ENCODE data around the gene PRRT3. TPM values are rescaled to one million over a fixed set of nuclear protein-coding genes. Genes with fewer than 3 reads are reported as not detected.

Gene PRRT3
- total and polyA plus RNA-seq, 2 of the 13 experiments (the other 11 are each of a cell fraction or from before 2014, with no cell fraction given): 0.22 to 0.44 TPM

DNA sequence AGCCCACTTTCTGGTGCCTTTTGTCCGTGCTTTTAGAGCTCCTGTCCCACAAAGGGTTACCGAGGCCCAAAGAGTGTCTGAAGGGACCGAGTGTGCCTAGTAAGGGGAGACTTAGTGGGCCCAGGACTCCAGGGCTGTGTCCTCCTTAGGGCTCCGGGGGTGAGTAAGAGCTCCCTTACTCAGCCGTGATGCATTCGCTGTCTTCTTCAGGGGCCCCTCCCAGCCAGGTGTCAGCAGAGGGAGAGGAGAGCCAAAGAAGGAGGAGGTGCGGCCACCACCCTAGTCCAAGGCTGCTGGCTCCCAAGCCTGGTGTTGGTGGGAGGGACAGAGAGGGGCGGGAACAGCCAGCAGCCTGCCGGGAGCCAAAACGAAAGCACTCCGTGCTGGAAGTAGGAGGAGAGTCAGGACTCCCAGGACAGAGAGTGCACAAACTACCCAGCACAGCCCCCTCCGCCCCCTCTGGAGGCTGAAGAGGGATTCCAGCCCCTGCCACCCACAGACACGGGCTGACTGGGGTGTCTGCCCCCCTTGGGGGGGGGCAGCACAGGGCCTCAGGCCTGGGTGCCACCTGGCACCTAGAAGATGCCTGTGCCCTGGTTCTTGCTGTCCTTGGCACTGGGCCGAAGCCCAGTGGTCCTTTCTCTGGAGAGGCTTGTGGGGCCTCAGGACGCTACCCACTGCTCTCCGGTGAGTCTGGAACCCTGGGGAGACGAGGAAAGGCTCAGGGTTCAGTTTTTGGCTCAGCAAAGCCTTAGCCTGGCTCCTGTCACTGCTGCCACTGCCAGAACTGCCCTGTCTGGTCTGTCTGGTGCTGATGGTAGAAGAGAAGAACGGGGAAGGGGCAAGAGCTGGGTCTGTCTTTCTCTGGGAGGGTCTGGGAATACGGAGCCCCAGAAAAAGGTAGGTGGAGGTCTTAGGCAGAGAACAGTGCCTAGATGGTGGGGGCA lies 35.2 kb downstream of the PRRT3 start, which contains the start of gene IL17RC (continued):
- TF ChIP-seq, protein P1, sequence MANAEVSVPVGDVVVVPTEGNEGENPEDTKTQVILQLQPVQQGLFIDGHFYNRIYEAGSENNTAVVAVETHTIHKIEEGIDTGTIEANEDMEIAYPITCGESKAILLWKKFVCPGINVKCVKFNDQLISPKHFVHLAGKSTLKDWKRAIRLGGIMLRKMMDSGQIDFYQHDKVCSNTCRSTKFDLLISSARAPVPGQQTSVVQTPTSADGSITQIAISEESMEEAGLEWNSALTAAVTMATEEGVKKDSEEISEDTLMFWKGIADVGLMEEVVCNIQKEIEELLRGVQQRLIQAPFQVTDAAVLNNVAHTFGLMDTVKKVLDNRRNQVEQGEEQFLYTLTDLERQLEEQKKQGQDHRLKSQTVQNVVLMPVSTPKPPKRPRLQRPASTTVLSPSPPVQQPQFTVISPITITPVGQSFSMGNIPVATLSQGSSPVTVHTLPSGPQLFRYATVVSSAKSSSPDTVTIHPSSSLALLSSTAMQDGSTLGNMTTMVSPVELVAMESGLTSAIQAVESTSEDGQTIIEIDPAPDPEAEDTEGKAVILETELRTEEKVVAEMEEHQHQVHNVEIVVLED (CRISPR knock-in tag; IDR thresholded peaks at IDR 0.05; ENCODE audit: borderline replicate concordance): peak; percentile 28; the same call in 1 of the 2 replicates
- TF ChIP-seq ZNF292 (CRISPR knock-in tag; IDR thresholded peaks at IDR 0.05; ENCODE audit: borderline replicate concordance, low read depth) (peak; percentile 62; the same call in 1 of the 2 replicates), ZFX (CRISPR knock-in tag; IDR thresholded peaks at IDR 0.05; ENCODE audit: low read depth) (peak; percentile 40; the same call in 1 of the 2 replicates), KMT2B (CRISPR knock-in tag; IDR thresholded peaks at IDR 0.05) (peak; percentile 47; the same call in 1 of the 2 replicates), KAT7 (CRISPR knock-in tag; IDR thresholded peaks at IDR 0.05; ENCODE audit: borderline replicate concordance) (peak; percentile 49; the same call in 1 of the 2 replicates), HNRNPLL (IDR thresholded peaks at IDR 0.05; ENCODE audit: low read depth, low read length, poor library complexity, severe bottlenecking) (peak; percentile 29), RBM39 (IDR thresholded peaks at IDR 0.05; ENCODE audit: low read depth, low read length, poor library complexity, severe bottlenecking) (peak; percentile 35), SRF (IDR thresholded peaks at IDR 0.05; ENCODE audit: low read depth, low read length) (no peak), NR2C2 (CRISPR knock-in tag; IDR thresholded peaks at IDR 0.05; ENCODE audit: borderline replicate concordance) (no peak), ARNT (IDR thresholded peaks at IDR 0.05) (no peak), SP4 (CRISPR knock-in tag; IDR thresholded peaks at IDR 0.05) (no peak), NR1H2 (CRISPR knock-in tag; IDR thresholded peaks at IDR 0.05; ENCODE audit: borderline replicate concordance, low read depth) (no peak), HDAC1 (CRISPR knock-in tag; IDR thresholded peaks at IDR 0.05) (peak; percentile 29; the same call in 1 of the 2 replicates)
- TF ChIP-seq, protein P2, sequence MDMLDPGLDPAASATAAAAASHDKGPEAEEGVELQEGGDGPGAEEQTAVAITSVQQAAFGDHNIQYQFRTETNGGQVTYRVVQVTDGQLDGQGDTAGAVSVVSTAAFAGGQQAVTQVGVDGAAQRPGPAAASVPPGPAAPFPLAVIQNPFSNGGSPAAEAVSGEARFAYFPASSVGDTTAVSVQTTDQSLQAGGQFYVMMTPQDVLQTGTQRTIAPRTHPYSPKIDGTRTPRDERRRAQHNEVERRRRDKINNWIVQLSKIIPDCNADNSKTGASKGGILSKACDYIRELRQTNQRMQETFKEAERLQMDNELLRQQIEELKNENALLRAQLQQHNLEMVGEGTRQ (IDR thresholded peaks at IDR 0.05; ENCODE audit: low read depth, low read length): no peak
- TF ChIP-seq, protein P2 (CRISPR knock-in tag; IDR thresholded peaks at IDR 0.05; ENCODE audit: borderline replicate concordance): no peak
- TF ChIP-seq, protein P3, sequence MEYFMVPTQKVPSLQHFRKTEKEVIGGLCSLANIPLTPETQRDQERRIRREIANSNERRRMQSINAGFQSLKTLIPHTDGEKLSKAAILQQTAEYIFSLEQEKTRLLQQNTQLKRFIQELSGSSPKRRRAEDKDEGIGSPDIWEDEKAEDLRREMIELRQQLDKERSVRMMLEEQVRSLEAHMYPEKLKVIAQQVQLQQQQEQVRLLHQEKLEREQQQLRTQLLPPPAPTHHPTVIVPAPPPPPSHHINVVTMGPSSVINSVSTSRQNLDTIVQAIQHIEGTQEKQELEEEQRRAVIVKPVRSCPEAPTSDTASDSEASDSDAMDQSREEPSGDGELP (IDR thresholded peaks at IDR 0.05; ENCODE audit: borderline replicate concordance, low read depth): peak; percentile 66; the same call in 1 of the 2 replicates
- TF ChIP-seq, protein P4, sequence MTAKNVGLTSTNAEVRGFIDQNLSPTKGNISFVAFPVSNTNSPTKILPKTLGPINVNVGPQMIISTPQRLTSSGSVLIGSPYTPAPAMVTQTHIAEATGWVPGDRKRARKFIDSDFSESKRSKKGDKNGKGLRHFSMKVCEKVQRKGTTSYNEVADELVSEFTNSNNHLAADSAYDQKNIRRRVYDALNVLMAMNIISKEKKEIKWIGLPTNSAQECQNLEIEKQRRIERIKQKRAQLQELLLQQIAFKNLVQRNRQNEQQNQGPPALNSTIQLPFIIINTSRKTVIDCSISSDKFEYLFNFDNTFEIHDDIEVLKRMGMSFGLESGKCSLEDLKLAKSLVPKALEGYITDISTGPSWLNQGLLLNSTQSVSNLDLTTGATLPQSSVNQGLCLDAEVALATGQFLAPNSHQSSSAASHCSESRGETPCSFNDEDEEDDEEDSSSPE (CRISPR knock-in tag; IDR thresholded peaks at IDR 0.05): peak; percentile 81
- TF ChIP-seq, protein P5, sequence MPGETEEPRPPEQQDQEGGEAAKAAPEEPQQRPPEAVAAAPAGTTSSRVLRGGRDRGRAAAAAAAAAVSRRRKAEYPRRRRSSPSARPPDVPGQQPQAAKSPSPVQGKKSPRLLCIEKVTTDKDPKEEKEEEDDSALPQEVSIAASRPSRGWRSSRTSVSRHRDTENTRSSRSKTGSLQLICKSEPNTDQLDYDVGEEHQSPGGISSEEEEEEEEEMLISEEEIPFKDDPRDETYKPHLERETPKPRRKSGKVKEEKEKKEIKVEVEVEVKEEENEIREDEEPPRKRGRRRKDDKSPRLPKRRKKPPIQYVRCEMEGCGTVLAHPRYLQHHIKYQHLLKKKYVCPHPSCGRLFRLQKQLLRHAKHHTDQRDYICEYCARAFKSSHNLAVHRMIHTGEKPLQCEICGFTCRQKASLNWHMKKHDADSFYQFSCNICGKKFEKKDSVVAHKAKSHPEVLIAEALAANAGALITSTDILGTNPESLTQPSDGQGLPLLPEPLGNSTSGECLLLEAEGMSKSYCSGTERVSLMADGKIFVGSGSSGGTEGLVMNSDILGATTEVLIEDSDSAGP (CRISPR knock-in tag; IDR thresholded peaks at IDR 0.05; ENCODE audit: borderline replicate concordance): peak; percentile 68; the same call in 1 of the 2 replicates
- TF ChIP-seq, protein P6, sequence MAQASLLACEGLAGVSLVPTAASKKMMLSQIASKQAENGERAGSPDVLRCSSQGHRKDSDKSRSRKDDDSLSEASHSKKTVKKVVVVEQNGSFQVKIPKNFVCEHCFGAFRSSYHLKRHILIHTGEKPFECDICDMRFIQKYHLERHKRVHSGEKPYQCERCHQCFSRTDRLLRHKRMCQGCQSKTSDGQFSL (CRISPR knock-in tag; IDR thresholded peaks at IDR 0.05): no peak

Data from HepG2 (cell line).